GM12873 (cell line): Measurements from ENCODE around the gene FNBP1L.

Source experiments
- CTCF ChIP-seq: IDR thresholded peaks from 2 replicates; pipeline ENCODE4 v1.5.1; 2012; ENCODE audit warnings: low read depth, mild to moderate bottlenecking, moderate library complexity, low read length, control low read depth; ENCODE audit not compliant: insufficient read depth; ENCODE audit errors: missing control alignments

FNBP1L gene

GRCh38 chr1:93549811-93550210 lies 101.9 kb downstream of the FNBP1L start:
- no peak for TF ChIP-seq CTCF

- TF ChIP-seq CTCF, result no peak
Observed at GRCh38 chr1:93552741-93553455, 105.0 kb downstream of the FNBP1L start.

DNA sequence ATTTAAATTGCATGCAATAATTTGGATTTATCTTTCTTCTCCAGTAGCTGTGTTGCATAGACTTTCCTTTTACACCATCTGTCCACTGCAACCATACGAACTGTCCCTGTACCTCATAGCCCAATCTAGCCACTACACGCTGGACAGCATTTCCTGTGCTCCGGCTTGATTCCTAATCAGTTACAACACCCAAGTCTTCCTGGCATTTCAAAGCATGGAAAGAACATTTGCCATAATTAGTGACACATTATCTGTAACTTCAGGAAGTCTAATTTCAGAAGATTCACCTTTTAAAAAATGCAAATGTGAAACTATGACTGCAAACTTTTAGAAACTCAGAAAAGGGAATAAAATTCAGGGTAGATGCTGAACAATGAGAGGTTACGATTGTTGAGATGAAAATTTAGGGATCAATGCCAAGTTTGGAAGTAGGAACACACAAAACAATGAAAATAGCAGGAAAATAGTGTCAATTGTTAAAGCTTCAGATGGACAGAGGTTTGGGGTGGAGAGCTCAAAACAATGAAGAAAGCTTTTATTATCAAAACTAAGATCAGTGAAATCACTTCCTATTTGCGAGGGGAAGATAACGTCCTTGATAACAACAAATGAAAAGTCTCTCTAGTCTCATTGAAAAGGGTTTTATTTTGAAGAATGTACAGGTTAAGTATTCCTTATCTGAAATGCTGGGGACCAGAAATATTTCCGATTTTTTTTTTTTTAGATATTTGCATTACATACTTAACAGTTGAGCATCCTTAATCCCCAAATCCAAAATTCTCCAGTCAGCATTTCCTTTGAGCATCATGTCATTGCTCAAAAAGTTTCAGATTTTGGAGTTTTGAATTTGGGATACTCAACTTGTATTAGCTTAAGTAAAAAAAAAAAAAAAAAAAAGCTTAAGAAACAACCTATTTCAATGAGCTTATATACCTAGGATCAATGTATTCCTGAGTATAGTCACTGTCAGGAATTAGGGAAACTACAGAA lies 107.3 kb downstream of the FNBP1L start:
- no peak for TF ChIP-seq CTCF

- no peak for TF ChIP-seq CTCF
Observed at GRCh38 chr1:93556291-93556690, 108.4 kb downstream of the FNBP1L start.

- TF ChIP-seq CTCF, result no peak
Observed at GRCh38 chr1:93559045-93559444, 111.1 kb downstream of the FNBP1L start.

- no peak for TF ChIP-seq CTCF
Observed at GRCh38 chr1:93559695-93560094, 111.8 kb downstream of the FNBP1L start.
